NCI-H526 (cell line): ENCODE measurements around the gene AMPH.
"Not testable (repeated sequence)": the region's sequence is repeated elsewhere in the genome, so short reads cannot be mapped to it uniquely, and the experiment has no call there.

ENCODE experiments used
- DNase-seq, 2 experiments: peaks; one replicate each; lab custom pipeline; 2025; lab: John Stamatoyannopoulos, UW

AMPH gene

DNA sequence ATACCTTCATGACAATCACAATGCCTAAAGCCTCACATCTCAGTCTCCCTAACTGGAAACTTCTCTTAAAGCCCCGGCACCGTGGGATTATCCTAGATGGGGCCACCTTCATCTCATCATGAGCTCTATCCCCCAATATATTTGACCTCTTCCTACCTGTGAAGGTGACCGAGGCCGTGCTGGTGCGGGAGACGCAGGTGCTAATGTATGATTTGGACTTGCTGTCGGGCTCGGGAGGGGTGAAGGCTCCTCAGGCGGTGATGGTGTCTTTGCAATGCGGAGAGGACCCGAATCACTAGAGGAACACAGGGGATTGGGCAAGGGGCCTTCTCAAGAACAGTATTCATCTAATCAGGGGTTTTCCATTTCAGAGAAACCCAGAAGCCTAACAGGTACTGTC is 168.4 kb downstream of the AMPH start:
- DNase-seq = no peak

DNA sequence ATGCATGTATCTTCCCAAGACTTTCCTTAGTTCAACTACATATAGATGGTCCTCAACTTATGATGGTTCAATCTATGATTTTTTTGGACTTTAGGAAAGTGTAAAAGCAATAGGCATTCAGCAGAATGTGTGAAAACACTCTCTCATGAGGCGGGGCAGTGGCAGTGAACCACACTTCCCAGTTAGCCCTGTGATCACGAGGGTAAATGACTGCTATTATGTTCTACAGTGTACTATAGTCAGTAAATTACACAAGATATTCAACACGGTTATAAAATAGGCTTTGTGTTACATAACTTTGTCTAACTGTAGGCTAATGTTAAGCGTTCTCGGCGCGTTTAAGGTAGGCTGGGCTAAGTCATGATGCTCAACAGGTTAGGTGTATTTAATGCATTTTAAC is 169.3 kb downstream of the AMPH start:
- DNase-seq = no peak

DNA sequence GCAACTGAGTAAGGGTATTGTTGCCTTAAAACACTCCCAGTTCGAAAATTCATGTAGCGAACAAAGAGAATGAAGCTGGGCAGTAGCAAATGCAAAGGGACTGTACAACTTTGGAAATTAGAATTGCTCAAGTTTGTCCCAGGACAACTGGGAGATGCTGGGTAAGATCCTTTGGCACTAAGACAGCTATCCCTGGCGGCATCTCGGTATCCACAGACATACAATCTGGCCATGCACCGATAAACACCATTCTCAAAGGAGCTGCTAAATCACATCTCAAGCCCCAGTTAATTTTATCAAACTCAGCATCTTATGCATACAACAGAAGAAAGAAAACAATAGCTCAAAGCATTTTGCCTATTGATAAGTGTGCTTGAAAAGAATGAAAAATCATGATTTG is 177.3 kb downstream of the AMPH start:
- no peak for DNase-seq

DNA sequence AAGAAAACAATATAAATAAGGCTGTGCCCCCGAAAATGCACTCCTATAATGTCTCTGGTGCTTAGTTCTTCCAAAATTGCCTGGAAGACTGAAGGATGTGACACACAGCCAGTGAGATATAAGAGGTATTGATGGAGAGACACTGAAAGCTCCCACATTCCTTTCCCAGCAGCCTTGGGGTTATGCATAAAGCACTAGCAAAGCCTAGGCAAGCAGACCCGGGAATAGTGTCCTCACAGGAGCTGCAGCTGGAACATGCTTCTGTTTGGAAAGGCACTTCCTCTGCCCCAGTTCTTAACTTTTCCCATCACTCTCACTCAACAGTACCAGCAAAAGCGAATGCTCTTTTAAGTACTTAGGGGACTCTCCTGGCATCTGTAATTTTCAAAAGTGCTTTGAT is 178.0 kb downstream of the AMPH start:
- no peak for DNase-seq

DNA sequence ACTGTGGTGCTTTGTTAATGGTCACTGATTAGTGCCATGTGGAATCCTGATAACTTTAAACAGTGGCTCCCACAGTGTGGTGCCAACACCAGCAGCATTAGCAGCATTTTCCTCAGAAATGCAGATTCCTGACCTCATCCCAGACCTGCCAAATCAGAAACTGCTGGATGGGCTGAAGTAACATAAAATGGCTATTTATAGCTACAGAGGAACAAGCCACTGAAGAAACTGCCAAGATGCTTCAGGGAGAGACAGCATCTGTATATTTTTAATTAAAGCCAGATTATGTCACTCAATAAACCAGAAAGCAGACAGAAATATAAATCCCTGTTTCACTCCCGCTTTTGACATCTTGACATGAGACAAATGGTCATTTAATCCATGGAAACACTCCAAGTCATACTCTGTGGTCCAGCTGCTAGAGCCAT is 178.5 kb downstream of the AMPH start:
- no peak for DNase-seq

DNA sequence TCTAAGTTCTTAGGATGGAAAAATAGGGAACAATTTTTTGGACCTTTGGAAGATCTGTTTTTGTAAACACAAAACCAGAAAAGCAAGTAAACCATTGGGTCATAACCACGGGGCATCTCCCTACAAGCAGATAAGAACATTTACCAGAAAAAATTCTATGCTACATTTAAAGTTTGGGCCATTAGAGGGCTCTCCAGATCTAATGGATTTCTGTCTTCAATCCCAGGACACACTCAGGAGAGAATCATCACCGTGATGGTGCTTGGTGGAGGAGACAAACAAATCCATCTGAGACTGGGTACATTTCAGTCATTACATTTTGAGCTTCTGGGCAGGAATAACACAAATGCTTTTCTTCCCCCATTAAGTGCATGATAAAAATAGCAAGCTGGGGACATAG is 179.3 kb downstream of the AMPH start:
- peak; percentile 7 to 29 for DNase-seq

DNA sequence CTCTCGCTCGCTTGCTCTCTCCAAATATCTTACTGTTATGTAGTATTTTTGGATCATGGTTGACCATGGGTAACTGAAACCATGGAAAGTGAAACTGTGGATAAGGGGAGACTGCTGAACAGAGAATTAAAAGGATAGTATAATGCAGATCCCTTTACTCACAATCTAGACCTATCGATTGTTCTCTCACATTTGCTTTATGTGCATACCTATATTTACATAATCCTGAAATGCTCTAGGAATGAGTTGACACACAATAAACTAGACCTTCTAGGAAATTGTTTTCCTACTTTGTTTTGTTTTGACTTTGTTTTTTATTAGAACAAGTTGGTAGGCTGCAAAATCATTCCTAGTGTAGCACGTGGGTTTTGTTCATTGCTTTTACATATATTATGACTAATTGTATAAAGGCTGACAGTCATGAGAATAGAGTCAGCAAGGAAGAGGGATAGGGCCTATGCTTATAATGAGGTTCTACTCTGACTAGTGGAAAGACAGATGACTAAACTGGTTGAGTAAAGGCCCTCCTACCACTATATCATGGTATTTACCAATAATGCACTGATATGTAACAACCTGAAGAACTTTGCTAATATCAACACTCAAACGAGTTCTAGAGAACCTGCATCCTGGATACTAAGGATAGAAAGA is 182.5 kb downstream of the AMPH start:
- no peak for DNase-seq

DNA sequence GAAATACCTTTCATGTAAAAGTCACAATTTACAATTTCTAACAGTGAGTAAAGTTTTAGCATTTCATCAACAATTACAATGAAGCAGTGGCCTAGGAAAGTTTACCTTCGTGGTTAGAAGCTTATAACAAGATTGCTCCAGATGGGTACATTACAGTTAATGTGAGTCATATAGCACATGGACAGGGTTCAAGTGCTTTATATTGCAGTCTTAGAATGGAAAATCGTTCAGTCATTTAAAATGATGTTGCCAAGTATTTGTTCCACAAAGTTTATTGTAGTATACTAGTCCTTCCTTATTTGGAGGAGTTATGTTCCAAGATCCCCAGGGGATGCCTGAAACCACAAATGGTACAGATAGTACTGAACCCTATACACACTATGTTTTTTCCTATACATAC is 183.1 kb downstream of the AMPH start:
- no peak for DNase-seq

DNA sequence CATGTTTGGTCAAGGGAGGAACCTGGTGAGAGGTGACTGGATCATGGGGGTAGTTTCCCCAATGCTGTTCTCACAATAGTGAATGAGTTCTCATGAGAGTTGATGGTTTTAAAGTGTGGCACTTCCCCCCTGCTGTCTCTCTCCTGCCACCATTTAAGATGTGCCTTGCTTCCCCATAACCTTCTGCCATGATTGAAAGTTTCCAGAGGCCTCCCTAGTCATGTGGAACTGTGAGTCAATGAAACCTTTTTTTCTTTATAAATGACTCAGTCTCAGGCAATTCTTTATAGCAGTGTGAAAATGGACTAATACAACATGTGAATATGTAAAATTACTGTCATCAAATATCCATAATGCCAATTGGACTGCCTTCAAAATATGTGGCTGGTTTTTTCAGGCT is 192.2 kb downstream of the AMPH start:
- DNase-seq = no peak

DNA sequence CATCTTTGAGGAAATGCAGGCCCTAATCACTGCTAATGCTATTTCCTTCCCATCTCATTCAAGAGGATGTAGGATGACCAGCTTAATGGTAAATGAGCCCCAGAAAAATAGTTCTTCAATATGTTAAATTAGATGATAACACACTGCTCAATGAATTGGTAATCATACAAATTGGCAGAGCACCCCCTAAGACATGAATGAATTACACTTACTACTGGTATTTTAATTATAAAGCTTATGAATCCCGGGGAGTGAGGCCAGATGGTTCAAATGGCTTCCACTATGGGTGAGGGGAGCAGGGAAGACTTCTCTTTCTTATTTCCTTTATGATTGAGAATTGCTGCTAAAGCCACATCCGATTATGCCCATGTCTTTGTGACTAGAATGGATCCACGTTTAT is 198.5 kb downstream of the AMPH start:
- DNase-seq = no peak

DNA sequence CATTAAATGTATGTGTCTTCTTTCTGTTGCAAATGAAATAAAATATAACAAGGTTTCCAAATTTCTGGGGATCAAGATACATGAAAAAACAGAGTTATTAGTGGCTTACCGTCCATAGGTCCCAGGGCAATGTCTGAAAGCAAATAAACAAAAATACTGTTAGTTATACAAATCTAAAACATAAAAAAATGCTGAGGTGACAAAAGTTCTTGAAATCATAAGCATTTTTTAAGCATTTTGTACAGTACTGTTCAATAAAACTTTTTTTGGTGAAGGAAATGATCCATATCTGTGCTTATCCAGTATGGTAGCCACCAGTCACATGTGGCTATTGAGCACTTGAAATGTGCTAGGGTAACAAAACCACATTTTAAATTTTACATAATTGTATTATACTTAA is 199.1 kb downstream of the AMPH start:
- DNase-seq = no peak

DNA sequence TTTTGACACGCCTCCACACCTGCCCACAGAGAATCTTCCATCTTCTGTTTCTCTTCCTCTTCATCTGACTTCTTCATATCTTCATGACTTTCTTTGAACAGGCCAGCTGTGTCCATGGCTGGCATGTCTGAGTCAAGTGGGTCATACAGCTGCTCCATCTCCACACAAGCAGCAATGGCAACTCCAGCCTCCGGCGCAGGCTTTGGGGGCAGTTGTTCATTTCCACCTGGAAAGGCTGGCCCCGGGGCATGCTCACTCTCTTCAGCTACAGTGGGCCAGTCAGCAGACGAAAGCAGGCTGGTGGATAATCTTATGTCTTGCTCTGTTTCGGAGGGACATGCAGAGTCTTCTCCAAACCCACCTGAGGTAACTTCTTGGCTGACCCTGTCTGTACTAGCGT is 202.1 kb downstream of the AMPH start:
- no peak for DNase-seq

DNA sequence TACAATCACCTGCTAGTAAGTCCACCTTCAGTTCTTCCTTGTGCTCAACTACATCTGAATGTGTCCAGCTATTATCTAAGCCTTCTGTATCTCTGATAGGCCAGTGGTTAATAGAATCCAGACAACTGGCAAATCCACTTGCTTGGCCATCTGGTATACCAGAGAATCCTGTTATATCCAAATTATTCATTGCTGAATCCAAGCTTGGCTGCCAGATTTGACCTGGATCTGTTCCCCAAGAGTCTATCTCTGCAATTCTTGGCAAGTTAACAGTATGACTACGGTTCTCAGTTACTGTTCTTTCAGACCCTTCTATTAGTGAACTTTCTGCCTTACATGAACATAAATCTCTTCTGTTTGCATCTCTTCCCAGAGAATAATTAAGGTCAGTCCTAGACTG is 203.1 kb downstream of the AMPH start:
- no peak for DNase-seq

DNA sequence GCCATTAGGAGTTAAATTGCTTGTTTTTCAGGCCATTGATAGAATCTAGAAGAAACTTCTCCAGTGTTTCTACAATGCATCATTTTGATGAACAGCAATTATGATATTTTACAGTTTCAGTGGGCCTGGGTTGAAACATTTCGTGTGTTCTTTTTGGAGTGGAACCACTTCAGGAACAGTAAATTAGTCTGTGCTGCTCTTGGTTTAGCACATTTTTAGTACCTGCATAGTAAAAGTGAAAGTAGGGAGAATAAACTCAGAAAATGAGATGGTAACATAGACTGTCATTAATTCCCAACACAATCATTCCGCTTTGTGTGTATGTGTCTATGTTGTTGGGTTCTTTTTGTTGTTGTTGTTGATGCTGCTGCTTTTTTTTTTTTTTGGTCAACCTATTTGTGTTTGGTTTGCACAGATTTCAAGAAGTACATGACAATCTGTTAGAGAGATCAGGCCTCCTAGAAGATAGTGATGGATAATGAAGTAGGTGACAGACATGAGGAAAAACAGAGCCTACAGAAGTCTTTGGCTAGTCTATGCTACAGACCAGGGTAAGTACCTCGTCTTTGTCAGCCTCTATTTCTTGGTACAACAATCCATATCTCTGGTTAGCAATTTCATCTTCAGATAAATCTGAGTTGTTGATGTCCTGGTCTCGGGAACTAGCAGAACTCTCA is 203.8 kb downstream of the AMPH start:
- no peak for DNase-seq

DNA sequence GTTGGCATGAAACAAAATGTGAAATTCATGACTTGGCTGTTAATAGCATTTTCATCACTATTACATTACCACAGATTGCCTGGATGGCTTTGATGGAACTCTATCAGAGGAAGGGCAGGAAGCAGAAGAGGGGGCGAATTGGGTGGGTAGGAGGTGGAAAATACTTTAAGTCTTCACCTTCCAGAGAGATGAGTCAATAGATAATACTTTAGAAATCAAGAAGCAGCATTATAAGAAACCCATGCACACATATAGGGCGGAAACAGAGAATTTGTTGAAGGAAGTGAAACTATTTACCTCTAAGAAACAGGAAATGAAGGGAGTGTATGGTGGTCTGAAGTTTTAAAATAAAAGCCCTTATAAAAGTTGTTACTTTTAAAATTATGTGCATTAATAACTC is 205.7 kb downstream of the AMPH start:
- no peak for DNase-seq

DNA sequence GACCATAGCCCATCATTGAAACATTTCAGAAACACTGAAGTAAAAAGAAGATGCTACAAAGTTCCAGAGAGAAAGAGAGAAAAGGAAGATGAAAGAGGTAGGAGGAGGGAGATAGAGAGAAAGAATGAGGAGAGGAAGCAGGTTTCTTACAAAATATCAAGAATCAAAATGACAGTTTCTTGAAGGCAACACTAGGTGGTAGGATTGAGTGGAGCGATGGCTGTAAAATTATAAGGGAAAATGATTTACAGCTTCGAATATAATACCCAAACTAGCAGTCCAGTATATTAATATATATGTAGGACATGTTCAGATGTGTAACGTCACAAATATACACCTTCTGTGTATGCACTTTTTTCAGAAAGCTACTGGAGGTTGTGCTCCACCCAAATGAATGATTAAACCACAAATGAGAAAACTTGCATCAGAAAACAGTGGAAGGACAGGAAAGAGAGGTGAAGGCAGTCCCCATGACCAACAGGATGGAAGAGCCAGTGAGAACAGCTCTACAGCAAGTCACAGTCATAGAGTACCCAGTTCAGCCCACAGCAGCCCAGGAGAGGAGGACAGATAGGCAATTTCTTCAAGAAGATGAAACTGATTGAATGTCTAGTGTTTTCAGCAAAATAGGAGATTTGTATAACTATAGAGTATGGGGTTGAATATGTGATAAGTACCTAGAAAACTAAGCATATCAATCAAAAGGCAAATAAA is 206.3 kb downstream of the AMPH start:
- no peak for DNase-seq

DNA sequence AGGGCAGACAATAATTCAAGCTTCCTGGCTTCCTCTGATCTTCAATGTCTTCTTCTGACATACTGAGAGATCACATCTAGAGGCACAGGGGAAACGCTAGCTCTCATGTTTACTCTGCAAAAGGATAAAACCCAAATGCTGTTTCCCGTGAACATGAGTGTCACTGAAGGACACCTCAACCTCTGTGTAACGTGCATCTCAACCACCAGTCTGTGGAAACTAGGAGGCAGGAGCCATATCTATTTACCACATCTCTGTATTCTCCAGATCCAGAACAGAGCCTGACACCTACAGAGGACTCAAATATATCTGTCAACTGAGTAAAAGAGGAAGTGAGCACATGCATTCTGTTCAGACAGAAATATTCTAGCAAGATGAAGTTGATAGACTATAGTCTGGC is 217.4 kb downstream of the AMPH start:
- no peak for DNase-seq

DNA sequence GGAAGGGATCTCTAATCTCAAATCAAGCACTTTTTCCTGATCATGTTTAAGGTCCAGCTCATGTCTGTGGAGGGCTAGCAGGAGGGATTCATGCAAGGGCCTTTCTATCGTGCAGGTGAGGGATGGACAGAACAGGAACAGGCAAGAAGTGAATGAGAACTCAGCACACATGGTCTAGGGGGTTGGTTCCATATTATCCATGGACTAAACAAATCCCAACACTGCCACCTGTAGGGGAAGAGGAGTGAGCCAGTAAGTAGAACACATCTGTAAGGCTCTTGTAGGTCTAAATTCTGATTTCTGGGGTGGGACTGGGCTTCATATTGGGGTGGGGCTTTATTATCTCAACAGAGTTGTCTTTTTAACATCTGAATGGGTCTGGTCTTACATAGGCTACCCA is 219.8 kb downstream of the AMPH start:
- DNase-seq = peak in 1 of 2 experiments; percentile 21

DNA sequence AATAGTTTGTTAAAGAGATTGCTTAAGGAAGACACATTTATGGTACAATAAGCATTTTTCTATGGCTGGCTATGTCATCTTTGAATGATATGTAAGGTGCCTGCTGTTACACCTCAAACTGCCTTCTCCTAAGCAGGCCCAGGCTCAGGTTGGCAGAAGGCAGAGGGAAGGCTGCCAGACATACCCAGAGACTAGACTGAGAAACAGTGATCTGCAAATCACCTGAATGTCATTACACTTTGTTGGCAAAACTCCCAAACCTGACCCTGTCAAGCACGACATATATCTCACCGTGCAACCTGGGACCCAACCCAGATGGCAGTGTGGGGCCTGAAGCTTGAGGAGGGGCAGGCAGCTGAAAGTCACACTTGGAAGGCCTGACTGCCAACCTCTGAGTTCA is 221.1 kb downstream of the AMPH start:
- no peak for DNase-seq

DNA sequence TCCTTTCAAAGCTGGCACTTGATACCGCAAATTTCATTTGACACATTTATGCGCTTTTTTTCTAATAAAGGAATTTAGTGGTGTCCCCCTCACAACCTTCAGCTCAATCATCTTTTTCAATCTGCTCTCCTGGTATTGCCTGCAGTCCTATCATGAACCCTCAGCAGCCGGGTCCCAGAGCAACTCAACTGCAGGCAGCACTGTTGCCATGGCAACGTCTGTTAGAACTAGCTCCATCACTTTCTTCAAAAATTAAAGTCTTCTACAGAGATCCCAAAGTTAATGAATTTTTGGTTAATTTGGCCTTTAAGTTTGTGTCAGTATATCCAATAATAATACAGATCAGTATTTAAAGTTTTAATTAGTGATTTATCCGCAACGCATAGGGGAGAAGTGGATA is 221.6 kb downstream of the AMPH start:
- DNase-seq = no peak

DNA sequence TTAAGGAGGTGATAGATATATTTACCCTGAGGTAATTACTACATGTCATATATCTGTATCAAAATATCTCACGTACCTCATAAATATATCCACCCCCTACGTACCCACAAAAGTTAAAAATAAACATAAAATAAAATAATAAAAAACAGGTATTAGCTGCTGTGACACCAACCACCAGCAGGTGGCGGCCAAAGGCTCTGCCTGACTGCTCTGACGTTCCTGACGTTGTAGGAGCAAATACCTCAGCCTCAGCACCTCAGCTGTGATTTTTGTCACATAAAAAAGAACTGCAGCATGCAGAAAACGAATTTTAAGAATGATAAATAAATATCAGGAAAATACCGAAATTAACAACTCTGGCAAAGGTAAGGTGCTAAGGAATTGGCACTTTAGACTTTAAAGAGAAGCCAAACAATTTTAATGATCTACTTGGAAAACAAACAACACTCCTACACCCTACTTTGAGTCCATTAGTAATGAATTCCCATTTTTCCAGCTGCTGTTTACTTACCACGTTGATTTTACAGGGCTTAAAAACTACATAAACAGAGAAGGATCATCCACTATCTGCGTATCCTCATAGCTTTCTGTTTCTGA is 232.3 kb downstream of the AMPH start:
- DNase-seq = peak in 1 of 2 experiments; percentile 40

DNA sequence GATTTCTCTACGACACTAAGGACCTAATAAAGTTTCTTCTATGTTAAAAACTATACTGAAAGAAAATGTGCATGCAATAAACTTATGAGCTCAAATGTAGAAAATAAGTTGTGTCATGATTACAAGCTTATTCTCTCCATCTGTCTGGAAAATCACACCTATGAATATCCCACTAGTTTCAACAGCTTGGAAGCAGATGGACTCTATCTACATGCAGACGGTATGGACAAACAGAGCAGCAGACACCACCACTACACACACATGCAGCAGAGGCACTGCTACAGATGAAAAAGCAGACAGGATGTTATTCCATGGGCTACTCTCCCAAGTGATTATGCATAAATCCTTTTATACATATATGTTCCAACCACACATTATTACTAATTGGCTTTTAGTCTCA is 234.3 kb downstream of the AMPH start:
- no peak for DNase-seq

DNA sequence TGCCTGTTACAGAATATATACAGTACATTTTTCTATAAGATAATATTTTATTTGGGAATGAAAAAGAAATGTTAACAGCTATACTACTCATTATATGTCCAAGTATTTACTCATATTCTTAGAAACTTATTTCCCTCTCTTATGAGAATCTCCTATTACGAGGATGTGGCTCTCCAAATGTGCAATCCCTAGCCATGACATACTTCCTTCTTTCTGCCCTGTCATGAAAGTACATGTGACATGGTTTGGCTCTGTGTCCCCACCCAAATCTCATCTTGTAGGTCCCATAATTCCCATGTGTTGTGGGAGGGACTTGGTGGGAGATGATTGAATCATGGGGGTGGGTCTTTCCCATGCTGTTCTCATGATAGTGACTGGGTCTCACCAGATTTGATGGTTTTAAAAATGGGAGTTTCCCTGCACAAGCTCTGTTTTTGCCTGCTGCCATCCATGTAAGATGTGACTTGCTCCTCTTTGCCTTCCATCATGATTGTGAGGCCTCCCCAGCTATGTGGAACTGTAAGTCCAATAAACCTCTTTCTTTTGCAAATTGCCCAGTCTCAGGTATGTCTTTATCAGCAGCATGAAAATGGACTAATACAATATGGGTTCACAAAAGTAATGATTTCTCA is 235.1 kb downstream of the AMPH start:
- not testable (repeated sequence) for DNase-seq
